HG02885 (cell line): ENCODE results near the gene MAGI1.

ENCODE experiments used
- ATAC-seq: cut with Tn5 transposase; IDR thresholded peaks from one replicate; pipeline ENCODE4 v1.9.1; 2021; ENCODE audit warnings: mild to moderate bottlenecking; ENCODE audit not compliant: unreplicated experiment, poor library complexity

Gene MAGI1

DNA sequence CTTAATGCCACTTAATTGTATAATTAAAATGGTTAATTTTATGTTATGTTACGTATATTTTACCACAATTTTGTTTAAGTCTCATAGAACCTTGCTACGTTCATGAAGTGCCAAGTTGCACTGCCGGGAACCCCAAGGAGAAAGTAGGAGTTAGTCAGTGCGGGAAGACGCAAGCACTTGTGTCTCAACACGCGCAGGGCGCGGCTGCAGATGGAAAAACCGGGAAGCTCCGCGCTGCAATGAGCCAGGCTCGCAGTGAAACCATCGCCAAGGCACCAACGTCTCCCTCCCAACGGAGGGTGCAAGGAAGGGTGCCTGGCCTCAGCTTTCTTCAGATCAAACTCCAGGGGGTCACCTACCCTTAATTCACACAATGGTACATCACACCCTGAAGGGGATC, 21.6 kb downstream of the MAGI1 start:
- ATAC-seq, result no peak

GRCh38 chr3:66015841-66016240, 22.9 kb downstream of the MAGI1 start:
- no peak for ATAC-seq

GRCh38 chr3:66014651-66015050, 24.1 kb downstream of the MAGI1 start:
- no peak for ATAC-seq

- no peak for ATAC-seq
Observed at GRCh38 chr3:66014056-66014455, 24.7 kb downstream of the MAGI1 start.

- no peak for ATAC-seq
Observed at GRCh38 chr3:66012711-66013110, 26.0 kb downstream of the MAGI1 start.

- no peak for ATAC-seq
Observed at GRCh38 chr3:66010739-66011655, 27.7 kb downstream of the MAGI1 start.

GRCh38 chr3:66010348-66010738, 28.4 kb downstream of the MAGI1 start:
- ATAC-seq, result no peak

DNA sequence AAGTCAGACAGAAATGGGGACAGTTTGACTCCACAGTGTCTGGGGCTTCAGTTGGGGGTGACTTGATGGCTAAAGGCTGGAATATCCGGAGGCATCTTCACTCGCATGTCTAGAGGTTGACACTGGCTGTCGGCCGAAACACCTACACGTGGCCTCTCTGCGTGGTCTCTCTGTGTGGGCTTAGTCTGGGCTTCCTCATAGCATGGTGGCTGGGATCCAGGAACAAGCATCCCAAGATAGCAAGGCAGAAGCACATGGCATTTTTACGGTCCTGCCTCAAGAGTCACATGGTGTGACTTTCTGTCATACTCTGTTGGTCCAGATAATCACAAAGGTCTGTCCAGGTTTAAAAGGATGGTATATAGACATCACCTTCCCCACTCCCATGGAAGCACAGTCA, 34.5 kb downstream of the MAGI1 start:
- ATAC-seq, result no peak

DNA sequence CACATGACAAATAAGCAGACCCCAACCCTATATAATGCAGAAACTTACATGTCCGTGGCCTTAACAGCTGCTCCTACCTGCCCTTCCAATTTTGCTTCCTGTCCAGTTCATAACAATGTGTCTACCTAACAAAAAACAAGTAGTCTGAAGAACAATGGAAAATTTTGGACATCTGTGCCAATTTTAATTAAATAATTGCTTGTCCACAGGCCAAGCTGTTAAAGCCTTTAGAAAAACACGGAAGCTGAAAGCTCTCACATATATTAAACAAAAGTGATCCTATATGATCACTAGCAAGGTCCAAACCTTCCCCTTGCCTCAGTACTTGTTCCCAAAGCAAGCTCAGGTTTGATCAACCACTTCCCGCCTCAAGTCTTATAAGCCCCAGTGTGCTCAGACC, 37.1 kb downstream of the MAGI1 start:
- no peak for ATAC-seq

GRCh38 chr3:66000506-66000905, 38.2 kb downstream of the MAGI1 start:
- no peak for ATAC-seq

- ATAC-seq, result no peak
Observed at GRCh38 chr3:65999606-66000005, 39.1 kb downstream of the MAGI1 start.

- ATAC-seq, result no peak
Observed at GRCh38 chr3:65996589-65996988, 42.1 kb downstream of the MAGI1 start.

GRCh38 chr3:65995515-65995914, 43.2 kb downstream of the MAGI1 start:
- no peak for ATAC-seq

DNA sequence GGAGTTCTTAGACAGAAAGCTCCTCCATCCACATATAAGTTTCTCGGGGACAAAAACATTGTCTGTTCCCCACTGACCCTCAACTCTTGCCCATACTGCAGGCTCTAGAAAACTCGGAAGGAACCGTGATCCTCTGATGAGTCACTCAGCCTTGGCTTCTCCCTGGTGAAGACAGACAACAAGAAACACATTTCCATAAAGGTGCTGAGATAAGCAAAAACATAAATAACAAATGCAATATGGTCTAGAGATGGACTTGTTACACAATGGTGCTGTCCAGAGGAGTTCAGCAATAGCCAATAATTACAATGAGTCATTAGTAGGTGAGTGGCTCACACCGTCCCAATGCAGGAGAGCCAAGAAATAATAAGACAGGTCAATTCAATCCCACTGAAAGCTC, 43.7 kb downstream of the MAGI1 start:
- ATAC-seq, result no peak

DNA sequence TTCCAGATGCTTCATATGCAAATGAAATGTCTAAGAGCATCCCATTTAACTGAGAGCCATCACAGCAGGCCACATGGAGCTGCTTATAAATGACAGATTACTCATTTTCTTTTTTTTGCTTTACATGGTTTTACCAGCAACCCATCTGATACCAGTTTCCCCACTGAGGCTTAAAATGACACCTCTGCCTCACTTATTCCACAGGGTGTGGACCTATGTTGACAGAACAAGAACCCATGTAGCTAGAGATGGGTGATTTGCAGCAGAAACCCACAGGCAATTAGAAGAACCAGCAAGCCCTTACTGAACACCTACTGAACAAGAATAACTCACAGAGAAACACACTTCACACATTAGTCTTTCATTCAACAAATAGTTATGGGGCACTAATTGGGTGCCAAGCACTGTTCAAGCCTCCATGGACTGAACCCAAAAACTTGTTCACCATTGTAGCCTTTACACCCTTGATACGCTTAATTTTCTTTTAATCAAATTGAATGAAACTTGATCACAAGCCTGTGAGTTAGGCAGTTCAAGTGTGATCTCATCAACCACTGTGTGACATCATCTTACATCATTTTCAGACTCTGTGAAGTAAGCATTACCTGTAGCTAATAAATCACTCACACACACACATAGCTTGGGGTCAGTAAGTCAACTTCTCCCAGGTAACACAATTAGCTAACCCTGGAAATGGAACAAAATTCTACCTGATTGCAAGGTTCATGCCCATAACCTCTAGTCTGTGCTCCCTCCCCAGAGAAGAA, 45.4 kb downstream of the MAGI1 start:
- ATAC-seq, result no peak

GRCh38 chr3:65992106-65992505, 46.6 kb downstream of the MAGI1 start:
- ATAC-seq, result no peak

GRCh38 chr3:65988411-65989180, 50.1 kb downstream of the MAGI1 start:
- no peak for ATAC-seq

GRCh38 chr3:65986285-65986684, 52.4 kb downstream of the MAGI1 start:
- no peak for ATAC-seq

DNA sequence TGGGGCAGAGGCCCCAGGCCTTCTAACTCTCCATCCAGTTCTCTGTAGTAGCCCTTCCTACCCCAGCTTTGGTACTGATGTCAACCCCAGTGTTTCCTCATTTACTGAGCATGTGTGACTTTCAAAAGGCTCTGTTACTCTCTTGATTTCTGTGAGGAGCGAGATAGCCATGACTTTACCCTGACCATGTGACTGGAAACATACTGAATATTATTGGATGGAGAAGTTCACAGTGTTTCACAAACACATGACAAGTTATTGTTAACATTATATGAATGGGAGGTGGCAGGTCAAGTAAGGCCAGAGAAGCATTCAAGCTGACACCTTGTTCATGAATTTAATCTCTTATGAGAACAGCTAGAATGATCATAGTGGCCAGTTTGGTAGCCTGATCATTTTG, 53.7 kb downstream of the MAGI1 start:
- ATAC-seq, result no peak

DNA sequence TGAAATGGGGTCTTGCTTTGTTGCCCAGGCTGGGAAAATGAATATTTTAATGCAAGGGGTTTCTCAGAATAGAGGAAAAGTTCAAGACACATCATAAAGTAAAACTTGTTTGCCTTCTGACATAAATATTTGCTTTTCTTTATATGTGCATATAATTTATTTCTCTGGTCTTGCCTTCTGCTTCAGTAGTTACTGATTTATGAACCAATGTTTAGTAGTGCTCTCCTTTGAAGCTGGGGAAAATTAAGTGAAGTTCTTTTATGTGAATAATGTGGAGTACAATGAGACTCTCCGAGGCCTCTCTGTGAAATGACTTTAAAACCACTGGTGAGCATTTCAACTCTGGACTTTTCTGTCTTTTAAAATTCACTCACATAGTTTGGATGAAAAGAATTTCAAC, 55.6 kb downstream of the MAGI1 start:
- ATAC-seq, result no peak

DNA sequence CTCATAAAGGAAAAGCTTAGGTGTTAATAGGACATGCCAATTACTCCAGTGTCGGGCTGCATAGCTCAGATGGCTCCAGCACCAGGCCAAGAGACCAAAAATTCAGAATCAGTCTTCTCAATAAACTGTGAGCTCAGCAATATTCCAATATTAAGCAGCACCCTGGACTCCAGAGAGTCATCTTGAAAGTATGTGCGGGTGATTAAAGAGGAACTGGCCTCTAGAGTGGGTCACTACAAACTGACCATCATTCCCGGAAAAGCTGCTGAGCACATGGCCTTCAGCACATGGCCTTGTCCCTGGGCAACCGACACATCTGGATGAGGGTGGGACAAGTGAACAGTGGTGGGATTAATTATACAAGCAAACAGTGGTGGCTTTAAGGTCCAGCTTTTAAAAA, 59.0 kb downstream of the MAGI1 start:
- ATAC-seq, result no peak
